Omental fat pad (tissue), 4 donors: ENCODE measurements around the gene CARMIL1. TPM values are rescaled to one million over a fixed set of nuclear protein-coding genes. Genes with fewer than 3 reads are reported as not detected.

Experiments used
- ATAC-seq: fragments of 150-250 bp; one replicate; pipeline ENCODE4 v1.9.1; 2016; ENCODE audit warnings: mild to moderate bottlenecking, moderate library complexity; ENCODE audit not compliant: low FRiP score
- DNase-seq: peaks from one replicate; pipeline ENCODE4 v3.0.0-alpha.2; 2019; ENCODE audit warnings: low spot score
- total RNA-seq, 4 donors: library from RNA; depleted of rRNA; stranded (reverse); fragments of >200 nt; gene quantifications; one replicate each; pipeline ENCODE4 v1.1.0, GENCODE V29; 2016
- TF ChIP-seq, protein P1 (sequence below), 3 donors: fragments of 450-650 bp; IDR thresholded peaks; one replicate each; pipeline ENCODE4 v1.5.1; 2016 to 2017; ENCODE audit warnings: antibody characterized with exemption in 3 of 3, mild to moderate bottlenecking in 3 of 3, moderate library complexity in 2 of 3

Gene CARMIL1
- total RNA-seq, 4 donors from 2014 or later, result 24.4 to 35.3 (median 29.6) TPM

- TF ChIP-seq, protein P1, sequence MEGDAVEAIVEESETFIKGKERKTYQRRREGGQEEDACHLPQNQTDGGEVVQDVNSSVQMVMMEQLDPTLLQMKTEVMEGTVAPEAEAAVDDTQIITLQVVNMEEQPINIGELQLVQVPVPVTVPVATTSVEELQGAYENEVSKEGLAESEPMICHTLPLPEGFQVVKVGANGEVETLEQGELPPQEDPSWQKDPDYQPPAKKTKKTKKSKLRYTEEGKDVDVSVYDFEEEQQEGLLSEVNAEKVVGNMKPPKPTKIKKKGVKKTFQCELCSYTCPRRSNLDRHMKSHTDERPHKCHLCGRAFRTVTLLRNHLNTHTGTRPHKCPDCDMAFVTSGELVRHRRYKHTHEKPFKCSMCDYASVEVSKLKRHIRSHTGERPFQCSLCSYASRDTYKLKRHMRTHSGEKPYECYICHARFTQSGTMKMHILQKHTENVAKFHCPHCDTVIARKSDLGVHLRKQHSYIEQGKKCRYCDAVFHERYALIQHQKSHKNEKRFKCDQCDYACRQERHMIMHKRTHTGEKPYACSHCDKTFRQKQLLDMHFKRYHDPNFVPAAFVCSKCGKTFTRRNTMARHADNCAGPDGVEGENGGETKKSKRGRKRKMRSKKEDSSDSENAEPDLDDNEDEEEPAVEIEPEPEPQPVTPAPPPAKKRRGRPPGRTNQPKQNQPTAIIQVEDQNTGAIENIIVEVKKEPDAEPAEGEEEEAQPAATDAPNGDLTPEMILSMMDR (IDR thresholded peaks at IDR 0.05), result no peak
- no peak for DNase-seq
- no peak for ATAC-seq
Observed at GRCh38 chr6:25340431-25341202, 61.4 kb downstream of the CARMIL1 start.

DNA sequence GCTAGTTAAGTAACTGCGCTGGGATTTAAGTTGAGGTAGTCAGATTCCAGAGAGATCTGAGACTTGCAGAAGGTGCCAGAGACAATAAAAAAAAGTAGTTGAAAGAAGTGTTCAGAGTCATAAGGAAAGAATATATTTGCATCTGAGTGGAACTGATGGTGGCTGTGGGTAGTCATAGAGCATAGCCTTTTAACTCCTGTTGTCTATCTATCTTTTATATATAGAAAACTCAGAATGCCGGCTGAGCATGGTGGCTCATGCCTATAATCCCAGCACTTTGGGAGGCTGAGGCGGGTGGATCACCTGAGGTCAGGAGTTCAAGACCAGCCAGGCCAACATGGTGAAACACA, 62.0 kb downstream of the CARMIL1 start:
- ATAC-seq, result no peak
- TF ChIP-seq, protein P1 (IDR thresholded peaks at IDR 0.05), result no peak
- no peak for DNase-seq

DNA sequence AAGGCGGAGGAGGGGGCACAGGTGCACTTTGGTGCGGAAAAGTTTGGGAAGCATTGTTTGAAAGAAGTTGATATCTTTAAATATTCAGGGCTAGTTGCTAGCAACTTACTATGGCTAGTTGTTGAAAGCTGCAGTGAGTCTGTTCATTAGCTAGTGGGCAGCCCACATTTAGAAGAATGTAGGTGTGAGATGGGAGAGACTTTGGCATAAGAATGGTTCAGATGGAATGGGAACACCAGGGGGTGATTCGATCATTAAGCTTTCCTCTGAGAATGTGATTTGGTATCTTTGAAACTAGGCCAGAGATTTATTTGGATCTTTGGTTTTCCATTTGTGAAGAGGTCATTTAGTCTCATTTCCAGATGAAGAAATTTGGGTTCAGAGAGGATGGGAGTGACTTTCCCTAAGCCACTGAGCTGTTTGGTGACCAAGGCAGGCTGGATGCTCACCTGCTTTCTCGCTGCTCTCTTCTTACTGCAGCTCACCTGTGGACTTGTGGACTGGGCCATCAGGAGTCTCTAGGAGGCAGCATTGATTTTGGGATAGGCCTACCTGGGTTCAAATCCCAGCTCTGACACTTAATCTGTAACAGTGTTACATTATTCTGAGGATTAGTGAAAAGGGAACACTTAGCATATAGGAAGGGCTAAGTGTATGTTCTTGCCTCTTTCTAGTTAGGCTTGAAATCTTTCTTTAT, 62.9 kb downstream of the CARMIL1 start:
- TF ChIP-seq, protein P1 (IDR thresholded peaks at IDR 0.05), result no peak
- DNase-seq (no peak), ATAC-seq (no peak)

DNA sequence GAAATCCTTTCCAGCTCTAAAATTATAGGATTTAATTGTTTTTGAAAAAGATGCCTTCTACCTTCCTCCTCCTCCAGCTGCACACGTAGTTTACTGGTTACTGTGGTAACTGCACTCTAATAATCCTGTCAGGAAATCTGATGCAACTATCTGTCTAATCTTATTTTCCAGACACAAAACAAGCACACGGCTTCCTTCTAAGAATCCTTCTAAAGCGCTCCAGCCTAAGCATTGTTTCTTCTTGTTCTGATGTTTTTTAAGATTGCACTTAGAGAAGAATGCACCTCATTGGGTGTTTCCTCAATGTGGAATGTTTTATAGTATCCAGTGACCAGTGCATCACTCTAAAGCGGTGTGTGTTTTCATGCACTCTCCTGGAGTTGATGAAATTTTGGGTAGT, 63.6 kb downstream of the CARMIL1 start:
- no peak for DNase-seq
- TF ChIP-seq, protein P1 (IDR thresholded peaks at IDR 0.05), result no peak
- ATAC-seq, result peak; percentile 66

DNA sequence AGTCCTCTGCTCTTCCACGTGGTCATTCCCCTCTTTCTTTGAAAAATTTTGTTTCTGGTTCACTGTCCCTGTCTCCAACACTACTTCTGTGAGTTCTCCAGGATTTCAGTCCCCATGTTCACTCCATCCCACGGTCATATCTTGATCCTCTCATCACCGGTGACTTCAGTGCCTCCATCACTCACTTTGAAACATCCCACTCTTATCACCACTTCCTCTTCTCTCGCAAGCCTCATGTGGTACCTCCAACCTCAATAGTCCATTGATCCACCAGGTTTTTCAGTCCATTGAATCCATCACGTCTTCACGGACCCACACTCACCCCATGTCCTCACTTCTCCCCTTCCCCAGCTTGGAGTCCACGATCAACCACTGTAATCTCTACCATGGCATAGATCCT, 64.8 kb downstream of the CARMIL1 start:
- DNase-seq (no peak), ATAC-seq (no peak)
- TF ChIP-seq, protein P1 (IDR thresholded peaks at IDR 0.05), result no peak

DNA sequence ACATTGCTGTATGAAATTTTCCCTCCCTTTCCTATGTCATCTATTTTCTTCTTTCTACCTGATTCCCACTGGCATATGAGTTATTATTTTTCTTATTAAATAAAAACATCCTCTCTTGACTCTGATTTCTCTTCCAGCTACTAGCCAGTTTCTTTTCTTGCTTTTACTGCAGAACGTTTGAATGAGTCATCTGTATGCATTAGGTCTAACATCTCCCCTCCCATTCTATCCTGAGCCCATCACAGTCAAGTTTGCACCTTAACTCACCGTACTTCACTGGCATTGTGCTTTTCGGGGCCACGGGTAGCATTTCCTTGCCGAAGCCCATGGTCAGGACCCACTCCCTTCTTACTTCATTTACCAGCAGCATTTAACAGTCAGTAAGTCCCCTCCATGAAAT, 65.7 kb downstream of the CARMIL1 start:
- ATAC-seq (no peak), DNase-seq (no peak)
- TF ChIP-seq, protein P1 (IDR thresholded peaks at IDR 0.05), result no peak

DNA sequence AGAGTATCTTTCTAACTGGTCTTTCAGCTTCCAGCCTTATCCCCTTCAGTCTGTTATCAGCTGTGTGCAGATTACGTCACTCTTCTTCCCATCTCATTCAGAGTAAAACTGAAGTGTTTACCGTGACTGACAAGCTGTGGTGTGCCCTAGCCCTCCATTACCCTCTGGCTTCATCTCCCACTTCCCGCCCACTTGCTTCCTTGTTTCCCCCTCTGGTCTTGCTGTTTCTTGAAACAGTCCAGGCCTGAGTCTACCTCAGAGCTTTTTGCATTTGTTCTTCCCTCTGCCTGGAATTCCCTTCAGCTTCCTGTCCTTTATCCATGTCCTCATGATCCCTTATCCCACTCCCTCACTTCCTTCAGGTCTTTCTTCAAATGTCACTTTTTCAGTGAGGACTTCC, 66.9 kb downstream of the CARMIL1 start:
- DNase-seq (no peak), ATAC-seq (peak; percentile 44)
- TF ChIP-seq, protein P1 (IDR thresholded peaks at IDR 0.05), result no peak
